Measurements from ENCODE around the gene PICK1.

Gene PICK1

DNA sequence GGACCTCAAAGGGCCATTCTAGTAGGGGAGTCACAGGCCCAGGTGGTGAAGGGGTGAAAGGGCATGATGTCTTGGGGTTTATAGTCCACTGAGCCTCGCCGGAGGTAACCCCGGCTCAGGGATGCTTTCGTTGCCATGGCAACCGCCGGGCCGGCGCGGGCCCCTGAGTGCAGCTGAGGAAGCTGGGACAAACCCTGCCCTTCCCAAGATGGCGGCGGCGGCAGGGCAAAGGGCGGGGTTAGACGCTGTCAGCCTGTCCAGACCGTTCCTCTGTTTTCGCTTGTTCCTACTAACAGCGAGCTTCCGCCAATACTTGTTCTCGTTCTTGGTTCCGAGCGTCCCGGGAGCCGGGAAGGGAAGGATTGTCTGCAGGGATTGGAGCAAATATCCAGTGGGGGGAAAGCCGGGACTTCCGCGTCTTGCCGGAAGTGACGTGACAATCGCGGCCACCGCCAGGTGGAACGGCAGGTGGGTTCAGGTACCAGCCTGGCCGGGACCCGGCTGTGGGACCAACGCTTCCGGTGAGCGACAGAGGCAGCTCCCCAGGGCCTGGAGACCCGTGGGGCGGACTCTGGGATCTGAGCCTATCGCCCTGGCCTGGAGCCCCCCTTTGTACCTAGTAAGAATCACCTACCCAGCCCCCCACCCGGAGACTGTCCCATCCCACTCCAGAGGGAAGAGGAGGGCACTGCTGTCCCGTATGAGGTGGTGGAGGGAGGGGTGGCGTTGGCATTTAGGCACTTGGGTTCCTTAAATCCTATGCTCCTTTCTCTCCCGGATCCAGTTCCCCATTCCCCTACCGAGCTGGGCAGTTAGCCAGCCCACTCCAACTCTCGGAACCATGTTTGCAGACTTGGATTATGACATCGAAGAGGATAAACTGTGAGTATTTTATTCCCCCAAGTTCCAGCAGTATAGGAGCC is at the start of gene PICK1:
Gene PICK1, plus strand, starts transcription at position 436 of the 923 bp plus-strand sequence. Its CDS starts 406 bp downstream, at position 842.
- DNase-seq (ENCODE audit: low spot score in 2 of 2) (peak; percentile 79 to 83), ATAC-seq (ENCODE audit: low read depth) (peak; percentile 78)
- H3K4me1 Mint-ChIP-seq: peaks cover 13% of the 10 kb centered on the region

DNA sequence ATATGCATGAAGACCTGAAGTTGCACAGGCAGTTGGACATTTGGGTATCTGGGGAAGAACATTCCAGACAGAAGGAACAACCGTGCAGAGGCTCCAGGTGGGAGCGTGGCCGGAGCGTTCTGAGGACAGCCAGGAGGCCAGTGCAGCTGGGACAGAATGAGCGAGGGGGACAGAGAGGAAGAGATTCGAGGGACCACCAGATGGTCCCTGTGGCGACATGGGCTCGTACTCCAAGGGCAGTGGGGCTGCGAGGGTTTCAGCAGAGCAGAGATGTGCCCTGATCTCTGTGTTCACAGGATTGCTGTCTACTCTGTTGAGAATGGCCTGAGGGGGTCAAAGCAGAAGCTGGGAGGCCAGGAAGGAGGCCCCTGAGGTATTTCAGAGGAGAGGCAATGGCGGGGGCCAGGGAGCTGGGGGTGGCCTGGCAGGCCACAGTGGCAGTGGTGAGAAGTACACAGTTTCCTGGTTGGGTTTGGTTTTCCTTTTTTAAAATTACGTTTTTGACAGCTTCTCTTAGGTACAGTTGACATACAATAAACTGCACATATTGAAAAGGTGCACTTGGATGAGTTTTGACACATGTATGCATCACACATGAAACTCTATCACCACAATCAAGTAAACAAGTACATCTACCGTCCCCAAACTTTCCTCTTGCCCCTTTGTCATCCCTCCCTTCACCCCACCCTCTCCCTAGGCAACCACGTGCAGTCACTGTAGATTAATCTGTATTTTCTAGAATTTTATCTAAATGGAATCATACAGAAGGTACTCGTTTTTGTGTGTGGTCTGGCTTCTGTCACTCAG is 48.0 kb upstream of the PICK1 start:
- Mint-ChIP-seq H3K9me3 (no peaks in the 10 kb centered on the region), H3K27me3 (no peaks in the 10 kb centered on the region), H3K27ac (peak overlapping the region; percentile 4), H3K4me3 (no peak overlapping the region), H3K36me3 (no peaks in the 10 kb centered on the region), H3K4me1 (peaks cover 3% of the 10 kb centered on the region)
- ATAC-seq (ENCODE audit: low read depth) (no peak), DNase-seq (ENCODE audit: low spot score in 2 of 2) (no peak)

More for the DNA sequence above, at the start of gene PICK1:
- no peaks in the 10 kb centered on the region for H3K9me3 Mint-ChIP-seq
- peaks cover 15% of the 10 kb centered on the region for H3K36me3 Mint-ChIP-seq
- peaks cover 6% of the 10 kb centered on the region for H3K27me3 Mint-ChIP-seq
- H3K27ac Mint-ChIP-seq: peak within 1 kb of the TSS; percentile 92
- H3K4me3 Mint-ChIP-seq: peak within 1 kb of the TSS; percentile 96

DNA sequence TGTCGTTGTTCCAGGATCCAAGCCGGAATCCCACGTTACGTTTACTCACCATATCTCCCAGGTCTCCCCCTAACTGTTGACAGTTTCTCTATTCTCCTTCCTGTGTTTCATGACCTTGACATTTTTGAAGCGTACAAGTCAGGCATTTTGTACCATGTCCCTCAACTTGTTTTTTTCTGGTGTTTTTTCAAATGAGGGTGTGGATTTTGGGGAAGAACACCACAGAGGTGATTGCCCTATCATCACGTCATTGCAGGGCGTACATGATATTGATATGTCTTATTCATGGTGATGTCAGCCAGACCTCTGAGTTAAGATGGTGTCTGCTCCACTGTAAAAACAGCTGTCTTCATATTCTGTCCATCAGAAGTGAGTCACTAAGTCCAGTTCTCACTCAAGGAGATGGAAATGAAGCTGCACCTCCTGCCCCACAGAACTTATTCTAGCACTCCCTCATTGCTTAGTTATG is 44.6 kb upstream of the PICK1 start:
- Mint-ChIP-seq H3K36me3 (no peaks in the 10 kb centered on the region), H3K4me3 (no peak overlapping the region), H3K9me3 (no peaks in the 10 kb centered on the region), H3K27ac (no peak overlapping the region), H3K4me1 (peaks cover 3% of the 10 kb centered on the region), H3K27me3 (peaks cover 2% of the 10 kb centered on the region)
- ATAC-seq (ENCODE audit: low read depth) (no peak), DNase-seq (ENCODE audit: low spot score in 2 of 2) (no peak)

DNA sequence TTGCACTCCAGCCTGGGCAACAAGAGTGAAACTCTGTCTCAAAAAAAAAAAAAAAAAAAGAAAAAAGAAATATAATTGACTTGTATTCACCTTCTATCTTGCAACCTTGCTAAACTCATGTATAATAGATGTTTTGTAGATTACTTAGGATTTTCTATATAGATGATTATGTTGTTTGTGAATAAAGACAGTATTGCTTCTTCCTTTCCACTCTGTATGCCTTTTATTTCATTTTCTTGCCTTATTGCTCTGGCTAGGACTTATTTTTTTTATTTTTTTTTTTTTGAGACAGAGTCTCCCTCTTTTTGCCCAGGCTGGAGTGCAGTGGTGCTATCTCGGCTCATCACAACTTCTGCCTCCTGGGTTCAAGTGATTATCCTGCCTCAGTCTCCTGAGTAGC is 43.1 kb upstream of the PICK1 start:
- Mint-ChIP-seq H3K4me1 (no peaks in the 10 kb centered on the region), H3K36me3 (no peaks in the 10 kb centered on the region), H3K4me3 (no peak overlapping the region), H3K27me3 (peaks cover 4% of the 10 kb centered on the region), H3K9me3 (no peaks in the 10 kb centered on the region), H3K27ac (no peak overlapping the region)
- DNase-seq (ENCODE audit: low spot score in 2 of 2) (no peak), ATAC-seq (ENCODE audit: low read depth) (no peak)

DNA sequence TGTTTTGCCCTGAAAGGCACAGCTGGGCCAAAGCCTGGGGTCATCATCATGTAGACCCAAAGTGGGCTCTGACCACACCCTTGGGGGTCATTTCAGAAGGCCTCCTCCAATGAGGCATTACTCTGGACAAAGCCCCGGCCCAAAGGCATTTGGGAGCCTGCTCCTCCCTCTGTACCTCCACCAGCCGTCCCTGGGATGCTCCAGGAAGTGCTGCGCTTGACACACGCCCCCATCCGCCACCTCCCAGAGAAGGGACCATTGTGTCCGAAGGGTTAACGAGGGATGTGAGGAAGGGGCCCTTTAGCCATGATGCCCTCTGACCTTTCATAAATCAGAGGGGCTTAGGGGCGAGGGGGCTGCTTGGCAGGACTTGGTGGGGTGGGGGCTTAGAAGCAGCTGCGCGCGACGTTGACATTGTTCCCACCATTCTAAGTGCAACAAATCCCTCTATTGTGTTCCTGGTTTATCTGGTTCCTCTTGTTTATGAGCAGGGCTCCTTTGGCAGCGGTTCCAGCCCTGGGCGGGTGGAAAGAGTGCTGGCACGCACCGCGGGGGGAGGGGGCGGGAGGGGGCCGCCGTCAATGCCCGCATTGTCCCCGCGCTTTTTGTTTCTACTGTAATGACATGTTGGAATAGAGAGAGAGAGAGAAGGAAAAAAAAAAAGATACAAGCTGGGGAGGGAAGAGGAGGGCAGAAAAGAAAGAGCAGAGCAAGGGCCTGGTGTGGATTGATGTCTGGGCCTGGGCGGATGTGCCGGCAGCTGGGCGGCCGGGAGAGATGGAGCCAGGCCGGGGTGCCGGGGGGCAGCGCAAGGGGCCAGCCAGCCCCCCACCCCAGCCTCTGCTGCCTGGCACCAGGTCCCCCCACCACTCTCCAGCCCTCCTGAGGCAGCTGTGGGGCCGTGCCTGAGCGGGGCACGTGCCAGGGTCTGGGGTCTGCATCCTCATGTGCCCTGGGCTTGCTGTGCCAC is 40.7 kb upstream of the PICK1 start:
- Mint-ChIP-seq H3K36me3 (no peaks in the 10 kb centered on the region), H3K4me1 (no peaks in the 10 kb centered on the region), H3K27ac (no peak overlapping the region), H3K27me3 (peaks cover 4% of the 10 kb centered on the region), H3K4me3 (no peak overlapping the region), H3K9me3 (no peaks in the 10 kb centered on the region)
- ATAC-seq (ENCODE audit: low read depth) (no peak), DNase-seq (ENCODE audit: low spot score in 2 of 2) (no peak)

DNA sequence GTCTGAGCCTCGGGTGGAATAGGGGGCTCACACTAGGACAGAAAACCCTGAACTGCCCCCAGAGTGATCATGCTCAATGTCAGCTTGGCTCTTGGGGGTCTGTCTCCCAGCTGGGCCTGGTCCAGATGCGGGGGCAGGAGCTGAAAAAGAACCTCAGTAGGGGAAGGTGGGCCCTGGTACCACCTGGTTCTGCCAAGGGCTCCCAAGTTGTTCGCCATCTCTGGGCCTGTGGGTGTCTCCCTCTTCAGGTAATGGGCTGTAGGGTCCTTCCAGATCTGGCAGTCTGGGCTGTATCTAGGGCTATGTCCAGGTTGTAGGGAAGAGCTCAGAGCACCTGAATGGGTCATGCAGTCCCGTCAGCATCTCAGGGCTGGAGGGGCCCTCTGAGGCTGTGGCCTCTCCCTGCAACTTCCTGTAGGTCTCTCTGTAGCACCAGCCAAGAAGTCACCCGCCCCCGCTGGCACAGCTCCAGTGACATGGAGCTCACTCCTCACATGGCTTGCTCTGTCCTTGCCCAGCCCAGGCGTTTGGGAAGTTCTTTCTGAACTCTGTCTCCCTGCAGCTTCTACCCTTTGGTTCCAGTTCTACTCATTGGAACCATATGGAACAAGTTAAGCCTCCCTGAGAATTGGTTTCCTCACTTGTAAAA is 39.8 kb upstream of the PICK1 start:
- no peak overlapping the region for H3K4me3 Mint-ChIP-seq
- H3K4me1 Mint-ChIP-seq: no peaks in the 10 kb centered on the region
- no peaks in the 10 kb centered on the region for H3K36me3 Mint-ChIP-seq
- H3K27me3 Mint-ChIP-seq: peaks cover 4% of the 10 kb centered on the region
- no peak overlapping the region for H3K27ac Mint-ChIP-seq
- DNase-seq (ENCODE audit: low spot score in 2 of 2) (no peak), ATAC-seq (ENCODE audit: low read depth) (no peak)
- H3K9me3 Mint-ChIP-seq: no peaks in the 10 kb centered on the region

DNA sequence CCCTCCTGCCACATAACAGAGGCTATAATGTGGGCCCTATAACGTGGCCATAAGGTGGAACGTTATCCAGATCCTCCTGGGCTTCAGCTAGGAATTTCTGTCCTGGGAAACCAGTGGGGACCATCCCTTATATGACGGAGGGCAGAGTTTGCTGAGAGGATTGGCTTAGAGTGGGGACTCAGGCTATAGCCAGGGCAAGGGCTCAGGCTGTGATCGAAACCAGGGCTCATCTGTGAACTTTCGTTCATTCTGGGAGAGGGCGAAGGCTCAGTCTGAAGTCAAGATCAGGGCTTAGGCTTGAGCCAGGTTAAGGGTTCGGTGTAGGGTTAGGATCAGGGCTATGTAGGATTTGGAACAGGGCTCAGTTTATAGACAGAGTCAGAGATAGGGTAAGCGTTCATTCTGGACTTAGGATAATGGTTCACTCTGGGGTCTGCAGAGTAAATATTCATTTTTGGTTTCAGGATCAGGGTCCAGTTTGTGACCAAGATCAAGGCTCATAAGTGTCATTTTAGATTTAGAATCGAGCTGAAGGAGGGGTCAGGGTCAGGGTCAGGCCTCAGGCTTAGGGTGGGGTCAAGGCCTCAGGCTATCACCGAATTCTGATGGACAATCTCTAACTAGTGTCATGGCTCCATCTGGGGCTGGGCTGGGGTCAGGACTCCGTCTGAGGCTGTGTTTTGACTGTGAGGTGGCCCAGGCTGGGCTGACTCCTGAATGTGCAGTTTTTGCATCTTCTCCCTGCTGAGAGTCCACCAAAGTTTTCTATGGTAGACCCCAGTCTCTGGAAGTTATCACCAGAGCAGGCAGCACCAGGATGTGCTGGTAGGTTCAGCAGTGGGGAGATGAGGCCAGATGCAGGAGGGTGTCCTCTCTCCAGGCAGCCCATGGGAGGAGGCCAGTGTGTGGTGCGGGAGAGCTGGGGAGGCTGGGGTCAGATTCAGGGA is 39.0 kb upstream of the PICK1 start:
- no peaks in the 10 kb centered on the region for H3K36me3 Mint-ChIP-seq
- no peaks in the 10 kb centered on the region for H3K4me1 Mint-ChIP-seq
- H3K27ac Mint-ChIP-seq: no peak overlapping the region
- H3K4me3 Mint-ChIP-seq: no peak overlapping the region
- ATAC-seq (ENCODE audit: low read depth) (no peak), DNase-seq (ENCODE audit: low spot score in 2 of 2) (no peak)
- H3K27me3 Mint-ChIP-seq: peaks cover 4% of the 10 kb centered on the region
- H3K9me3 Mint-ChIP-seq: no peaks in the 10 kb centered on the region

DNA sequence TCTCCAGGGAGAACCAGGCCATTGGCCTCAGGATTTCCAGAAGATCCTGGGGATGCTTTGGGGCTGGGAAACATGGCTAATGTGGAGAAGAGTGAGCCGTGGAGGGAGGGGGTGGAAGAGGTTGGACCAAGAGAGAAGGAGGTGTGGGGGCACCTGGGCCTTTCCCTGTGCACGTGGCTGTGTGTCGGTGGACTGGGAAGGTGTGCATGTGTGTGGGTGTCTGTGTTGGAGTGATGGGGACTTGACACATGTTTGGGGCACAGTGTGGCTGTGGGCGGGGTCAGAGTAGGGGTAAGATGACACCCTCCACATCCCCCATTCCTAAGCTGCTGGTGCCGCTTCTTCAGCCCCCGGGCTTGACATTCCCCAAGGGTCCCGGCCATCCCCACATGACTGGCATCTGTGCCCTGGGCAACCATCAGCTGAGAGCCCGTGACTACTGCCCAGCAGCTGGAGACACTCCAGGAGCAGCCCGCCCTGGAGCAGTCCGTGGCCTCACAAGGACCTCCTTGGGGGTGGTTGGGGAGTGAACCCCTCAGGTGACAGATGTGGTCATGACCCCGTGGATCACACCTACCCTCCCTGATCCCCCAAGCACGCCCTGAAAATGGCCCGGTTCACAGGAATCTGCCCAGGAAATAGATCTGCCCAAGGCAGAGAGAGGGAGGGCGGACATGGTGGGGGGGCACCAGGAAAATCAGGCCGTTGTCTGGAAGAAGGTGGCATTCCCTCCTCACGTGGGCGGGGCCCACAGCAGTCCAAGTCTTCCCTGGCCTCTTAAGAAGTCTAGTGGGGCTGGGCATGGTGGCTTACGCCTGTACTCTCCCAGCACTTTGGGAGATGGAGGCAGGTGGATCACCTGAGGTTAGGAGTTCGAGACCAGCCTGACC is 38.0 kb upstream of the PICK1 start:
- Mint-ChIP-seq H3K27ac (no peak overlapping the region), H3K9me3 (no peaks in the 10 kb centered on the region), H3K4me1 (no peaks in the 10 kb centered on the region), H3K27me3 (peaks cover 4% of the 10 kb centered on the region), H3K36me3 (no peaks in the 10 kb centered on the region), H3K4me3 (no peak overlapping the region)
- DNase-seq (ENCODE audit: low spot score in 2 of 2) (no peak), ATAC-seq (ENCODE audit: low read depth) (no peak)

DNA sequence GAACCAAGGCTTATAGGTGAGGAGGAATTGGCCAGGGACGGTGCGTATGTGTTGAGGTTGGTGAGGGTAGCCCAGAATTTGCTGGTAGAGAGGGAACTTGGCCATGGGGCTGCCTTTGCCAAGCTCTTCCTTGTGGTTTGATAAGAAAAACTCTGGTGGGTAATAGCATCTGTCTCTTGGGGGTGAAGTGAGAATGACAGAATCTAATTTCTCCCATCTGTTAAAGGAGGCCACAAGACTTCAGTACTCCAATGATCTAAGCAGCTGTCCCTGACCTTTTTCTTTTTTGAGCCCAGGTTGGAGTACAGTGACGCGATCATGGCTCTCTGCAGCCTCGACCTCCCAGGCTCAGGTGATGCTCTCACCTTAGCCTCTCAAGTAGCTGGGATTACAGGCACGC is 36.0 kb upstream of the PICK1 start:
- H3K4me1 Mint-ChIP-seq: no peaks in the 10 kb centered on the region
- ATAC-seq (ENCODE audit: low read depth) (no peak), DNase-seq (ENCODE audit: low spot score in 2 of 2) (no peak)
- H3K9me3 Mint-ChIP-seq: no peaks in the 10 kb centered on the region
- H3K27me3 Mint-ChIP-seq: peaks cover 13% of the 10 kb centered on the region
- H3K36me3 Mint-ChIP-seq: peaks cover 2% of the 10 kb centered on the region
- H3K27ac Mint-ChIP-seq: no peak overlapping the region
- no peak overlapping the region for H3K4me3 Mint-ChIP-seq

DNA sequence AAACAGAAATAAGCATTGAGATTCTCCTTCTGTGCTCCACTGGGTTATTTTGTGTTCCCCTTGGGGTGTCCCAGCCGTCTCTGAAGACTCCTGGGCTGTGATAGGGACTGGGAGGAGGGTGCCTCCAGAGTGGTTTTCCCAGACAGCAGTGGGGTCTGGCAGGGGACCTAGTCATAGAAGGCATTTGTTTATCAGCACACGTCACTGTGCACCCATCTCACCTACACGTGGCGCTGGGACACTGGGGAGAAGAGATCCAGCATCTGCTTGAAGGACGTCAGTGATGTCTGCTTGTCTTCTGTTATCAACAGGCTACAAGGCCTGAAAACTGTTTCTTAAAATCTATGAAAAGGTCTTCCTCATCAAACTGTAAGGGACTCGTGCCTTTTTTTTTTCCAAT is 34.2 kb upstream of the PICK1 start:
- DNase-seq (ENCODE audit: low spot score in 2 of 2) (no peak), ATAC-seq (ENCODE audit: low read depth) (no peak)
- Mint-ChIP-seq H3K27me3 (peaks cover 20% of the 10 kb centered on the region), H3K36me3 (peaks cover 2% of the 10 kb centered on the region), H3K27ac (no peak overlapping the region), H3K4me3 (no peak overlapping the region), H3K9me3 (no peaks in the 10 kb centered on the region), H3K4me1 (no peaks in the 10 kb centered on the region)

DNA sequence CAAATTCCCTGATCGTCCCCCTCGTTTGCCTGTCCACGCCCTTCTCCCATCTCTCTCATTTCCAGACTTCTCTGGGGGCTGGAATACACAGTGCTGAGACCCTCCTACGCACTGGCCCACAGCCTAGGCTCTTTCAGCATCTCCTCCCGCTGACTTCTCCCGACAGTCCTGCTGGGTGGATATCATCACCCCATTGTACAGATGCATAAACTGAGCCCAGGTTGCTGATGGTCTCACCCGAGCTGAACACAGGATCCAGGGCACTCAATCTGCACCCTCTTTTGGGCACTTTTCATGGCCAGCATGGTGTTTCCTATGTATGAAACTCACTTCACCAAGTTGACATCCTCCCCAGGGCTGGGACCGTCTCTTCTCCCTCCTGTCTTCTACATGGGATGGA is 31.7 kb upstream of the PICK1 start:
- peaks cover 23% of the 10 kb centered on the region for H3K27me3 Mint-ChIP-seq
- DNase-seq (ENCODE audit: low spot score in 2 of 2) (no peak), ATAC-seq (ENCODE audit: low read depth) (no peak)
- H3K27ac Mint-ChIP-seq: no peak overlapping the region
- peaks cover 2% of the 10 kb centered on the region for H3K36me3 Mint-ChIP-seq
- H3K4me1 Mint-ChIP-seq: no peaks in the 10 kb centered on the region
- H3K4me3 Mint-ChIP-seq: no peak overlapping the region
- no peaks in the 10 kb centered on the region for H3K9me3 Mint-ChIP-seq
